SKM-1 (cell line): ENCODE measurements around the gene SZT2.
"Not testable (repeated sequence)": the region's sequence is repeated elsewhere in the genome, so short reads cannot be mapped to it uniquely, and the experiment has no call there.

Source experiments
- DNase-seq: peaks from one replicate; lab custom pipeline; 2025; ENCODE audit not compliant: unreplicated experiment; lab: John Stamatoyannopoulos, UW

Gene SZT2

GRCh38 chr1:43482215-43482614, 92.5 kb downstream of the SZT2 start:
- DNase-seq: no peak

GRCh38 chr1:43484367-43484766, 94.7 kb downstream of the SZT2 start:
- DNase-seq: no peak

- DNase-seq: no peak
These were observed 98.5 kb downstream of the SZT2 start for GRCh38 chr1:43488165-43488564.

- DNase-seq: no peak
These were observed 101.4 kb downstream of the SZT2 start for GRCh38 chr1:43491061-43491460.

- no peak for DNase-seq
These were observed 103.1 kb downstream of the SZT2 start for GRCh38 chr1:43492826-43493225.

- no peak for DNase-seq
These were observed 104.2 kb downstream of the SZT2 start for GRCh38 chr1:43493661-43494450.

- DNase-seq: no peak
These were observed 105.5 kb downstream of the SZT2 start for GRCh38 chr1:43495204-43495603.

GRCh38 chr1:43499898-43500297, 110.2 kb downstream of the SZT2 start:
- no peak for DNase-seq

- DNase-seq: not testable (repeated sequence)
These were observed 112.1 kb downstream of the SZT2 start for GRCh38 chr1:43501806-43502205.

GRCh38 chr1:43503534-43503933, 113.8 kb downstream of the SZT2 start:
- no peak for DNase-seq
